Transverse colon (tissue), 4 donors: ENCODE results near the gene GPR173. TPM values are rescaled to one million over a fixed set of nuclear protein-coding genes. Genes with fewer than 3 reads are reported as not detected.

Experiments
- small RNA-seq, 4 donors: library from RNA; depleted of rRNA; stranded (forward); fragments of <200 nt; gene quantifications; one replicate each; pipeline ENCODE3, GENCODE V24; 2016
- total RNA-seq, 4 donors: library from RNA; depleted of rRNA; stranded (reverse); fragments of >200 nt; gene quantifications; one replicate each; pipeline ENCODE4 v1.1.0, GENCODE V29; 2016

The GPR173 gene
- total RNA-seq, 4 donors from 2014 or later, result 0.27 to 5.2 (median 1.1) TPM

Small RNAs within 50 kb of the gene (small RNA-seq; reads per million reads assigned to genes)
- gene AL591212.2, result 0 reads per million in 4 donors

Other genes starting within 250 kb of the GPR173 start
- gene XAGE5, start 237.5 kb upstream of the GPR173 start, total RNA-seq, result not detected
- gene XAGE3, start 180.7 kb upstream of the GPR173 start, total RNA-seq, result not detected
- gene FAM156B, start 151.5 kb upstream of the GPR173 start, total RNA-seq, result 10 to 100 TPM; 24.7 to 63.6 (median 31.8) TPM
- 100 to 1,000 TPM in 1 of 4 donors, 10 to 100 TPM in 3; 12.6 to 246 (median 29.3) TPM for gene FAM156A, start 90.3 kb upstream of the GPR173 start, total RNA-seq
- gene TSPYL2, start 33.6 kb downstream of the GPR173 start, total RNA-seq, result 10 to 100 TPM; 15.7 to 41.6 (median 23.1) TPM
- 100 to 1,000 TPM in 1 of 4 donors, 10 to 100 TPM in 3; 13.4 to 141 (median 17.9) TPM for gene KANTR, start 45.4 kb downstream of the GPR173 start, total RNA-seq
- 100 to 1,000 TPM in 3 of 4 donors, 10 to 100 TPM in 1; 68.4 to 387 (median 124) TPM for gene KDM5C, start 176.4 kb downstream of the GPR173 start, total RNA-seq
- gene IQSEC2, start 232.8 kb downstream of the GPR173 start, total RNA-seq, result 100 to 1,000 TPM in 1 of 4 donors, 10 to 100 TPM in 3; 41.2 to 104 (median 46.3) TPM